Jurkat, Clone E6-1 (cell line): Measurements from ENCODE around the gene ASXL3.

ENCODE experiments used
- DNase-seq: peaks from one replicate; pipeline ENCODE4 v3.0.0-alpha.2; 2011; ENCODE audit warnings: low read depth, low spot score
- H3K4me3 ChIP-seq: 2 replicates; pipeline ENCODE4 v1.5.1; 2011; ENCODE audit warnings: mild to moderate bottlenecking, low read length, control low read depth, moderate library complexity

The ASXL3 gene

GRCh38 chr18:33700513-33700976 is 122.5 kb downstream of the ASXL3 start:
- H3K4me3 ChIP-seq, result no peak overlapping the region
- DNase-seq, result no peak

DNA sequence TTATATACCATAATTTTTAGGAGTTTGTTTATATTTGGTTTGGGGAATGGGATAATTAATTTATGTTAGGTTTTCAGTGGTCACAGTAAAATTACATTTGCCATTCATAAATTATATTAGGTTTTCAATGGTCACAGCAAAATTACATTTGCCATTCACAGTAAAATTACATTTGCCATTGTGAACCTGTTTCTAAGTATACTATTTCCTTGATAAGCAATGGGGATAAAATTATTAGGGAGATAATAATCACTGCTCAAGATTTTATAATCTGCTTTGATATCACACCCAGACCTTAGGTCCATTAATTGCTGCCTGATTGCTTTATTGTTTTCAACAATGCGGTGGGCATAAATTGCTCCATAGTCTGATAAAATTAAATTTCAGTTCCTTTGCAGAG is 124.6 kb downstream of the ASXL3 start:
- no peak overlapping the region for H3K4me3 ChIP-seq

DNA sequence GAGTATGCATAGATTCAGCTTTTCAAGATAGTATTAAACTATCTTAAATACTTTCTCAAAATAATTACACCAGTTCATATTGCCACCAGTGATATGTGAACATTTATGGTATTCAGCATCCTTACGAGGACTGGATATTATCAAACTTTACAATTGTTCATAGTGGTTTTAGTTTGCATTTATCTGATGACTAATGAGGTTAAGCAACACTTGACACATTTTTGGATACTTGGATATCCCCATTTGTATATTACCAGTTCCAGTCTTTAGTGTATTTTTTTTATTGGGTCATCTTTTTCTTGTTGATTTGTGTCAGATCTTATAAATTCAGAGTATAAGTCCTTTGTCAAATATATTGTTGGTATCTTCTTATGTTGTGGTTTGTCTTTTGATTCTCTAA is 128.4 kb downstream of the ASXL3 start:
- no peak for DNase-seq

More for the DNA sequence above, 124.6 kb downstream of the ASXL3 start:
- DNase-seq, result no peak

GRCh38 chr18:33708876-33709275 is 130.9 kb downstream of the ASXL3 start:
- DNase-seq, result no peak
- no peak overlapping the region for H3K4me3 ChIP-seq

More for the DNA sequence above, 128.4 kb downstream of the ASXL3 start:
- no peak overlapping the region for H3K4me3 ChIP-seq

GRCh38 chr18:33710269-33710668 is 132.2 kb downstream of the ASXL3 start:
- no peak overlapping the region for H3K4me3 ChIP-seq
- no peak for DNase-seq

GRCh38 chr18:33711514-33711913 is 133.5 kb downstream of the ASXL3 start:
- no peak overlapping the region for H3K4me3 ChIP-seq
- DNase-seq, result no peak

- DNase-seq, result no peak
- no peak overlapping the region for H3K4me3 ChIP-seq
Observed at GRCh38 chr18:33712719-33713118, 134.7 kb downstream of the ASXL3 start.

DNA sequence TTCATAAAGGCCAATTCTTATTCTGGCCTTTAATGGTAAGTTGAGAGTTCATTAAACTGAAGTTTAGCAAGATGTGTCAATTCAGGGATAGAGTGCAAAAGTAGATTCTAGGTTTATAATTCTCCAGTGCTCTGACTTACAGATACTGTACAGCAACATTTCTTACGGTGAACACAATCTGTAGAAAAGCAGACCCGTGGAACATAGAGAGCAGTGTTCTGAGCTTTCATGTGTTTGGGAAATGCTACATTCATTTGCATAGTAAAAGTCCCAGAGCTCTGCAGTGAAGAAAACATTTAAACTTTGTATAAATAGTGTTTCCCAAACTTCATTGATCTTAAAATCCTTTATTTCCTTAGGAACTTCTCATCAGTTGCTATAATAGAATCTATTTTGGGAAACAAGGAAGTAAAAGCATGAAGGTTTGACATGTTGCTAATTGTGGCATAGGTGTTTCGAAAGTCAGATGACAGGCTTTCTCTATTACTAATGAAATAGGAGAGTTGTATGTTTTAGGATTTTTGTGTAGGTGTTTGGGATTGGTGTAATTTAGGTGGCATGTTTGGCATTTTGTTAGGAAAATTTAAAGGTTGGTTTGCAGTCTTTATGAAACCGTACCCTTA is 138.2 kb downstream of the ASXL3 start:
- DNase-seq, result no peak
- no peak overlapping the region for H3K4me3 ChIP-seq

DNA sequence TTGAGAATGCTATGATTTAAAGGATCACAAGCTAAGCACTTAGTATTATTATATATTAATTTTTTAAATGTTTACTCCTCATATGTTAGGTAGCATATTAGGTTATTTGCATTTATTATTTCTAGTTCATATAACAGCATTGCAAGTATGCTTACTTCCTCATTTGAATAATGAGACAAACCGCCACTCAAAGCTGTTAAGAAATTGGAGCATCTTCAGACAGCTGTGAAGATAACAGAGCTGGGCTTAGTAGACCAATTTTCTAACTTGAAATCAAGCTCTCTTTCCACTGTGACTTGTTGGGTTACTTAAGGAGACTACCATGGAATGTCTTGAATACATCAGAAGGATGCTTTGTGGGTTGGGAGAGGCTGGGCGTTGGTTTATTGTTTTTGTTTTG is 139.3 kb downstream of the ASXL3 start:
- no peak for DNase-seq
- H3K4me3 ChIP-seq, result no peak overlapping the region

- no peak for DNase-seq
- H3K4me3 ChIP-seq, result no peak overlapping the region
Observed at GRCh38 chr18:33720133-33720532, 142.1 kb downstream of the ASXL3 start.

- no peak overlapping the region for H3K4me3 ChIP-seq
- DNase-seq, result no peak
Observed at GRCh38 chr18:33729556-33729955, 151.5 kb downstream of the ASXL3 start.

DNA sequence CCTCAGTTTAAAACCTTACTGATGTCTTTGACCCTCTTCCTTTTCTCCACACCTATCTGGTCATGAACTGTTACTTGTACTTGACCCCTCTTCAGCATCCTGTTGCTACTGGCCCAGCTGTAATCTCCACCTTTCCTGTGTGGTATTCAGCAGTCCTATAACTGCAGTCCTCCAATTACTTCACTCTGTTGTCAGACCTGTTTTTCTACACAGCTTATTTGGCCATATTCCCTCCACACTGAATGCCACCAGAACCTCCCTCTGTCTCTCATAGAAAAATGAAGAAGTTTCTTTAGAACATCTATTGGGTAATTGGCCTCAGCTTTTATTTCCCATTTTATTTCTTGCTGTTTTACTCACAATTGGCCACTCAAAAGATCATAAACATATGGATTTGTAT is 155.4 kb downstream of the ASXL3 start:
- no peak overlapping the region for H3K4me3 ChIP-seq
- DNase-seq, result no peak

GRCh38 chr18:33735428-33735827 is 157.4 kb downstream of the ASXL3 start:
- no peak for DNase-seq
- no peak overlapping the region for H3K4me3 ChIP-seq

GRCh38 chr18:33741760-33742159 is 163.7 kb downstream of the ASXL3 start:
- no peak for DNase-seq
- no peak overlapping the region for H3K4me3 ChIP-seq

GRCh38 chr18:33744032-33744697 is 166.1 kb downstream of the ASXL3 start:
- no peak overlapping the region for H3K4me3 ChIP-seq
- DNase-seq, result no peak

- no peak overlapping the region for H3K4me3 ChIP-seq
- no peak for DNase-seq
Observed at GRCh38 chr18:33745151-33745795, 167.3 kb downstream of the ASXL3 start.

GRCh38 chr18:33745871-33746545 is 168.0 kb downstream of the ASXL3 start:
- no peak for DNase-seq
- no peak overlapping the region for H3K4me3 ChIP-seq

GRCh38 chr18:33749834-33750233 is 171.8 kb downstream of the ASXL3 start:
- no peak overlapping the region for H3K4me3 ChIP-seq
- no peak for DNase-seq

GRCh38 chr18:33750366-33750765 is 172.3 kb downstream of the ASXL3 start:
- H3K4me3 ChIP-seq, result no peak overlapping the region
- no peak for DNase-seq
